HG03342 (cell line): ENCODE results near the gene TBC1D30.
A peak's percentile ranks its signal among the peaks of the same experiment; 100 is the strongest.
"Not testable (repeated sequence)": the region's sequence is repeated elsewhere in the genome, so short reads cannot be mapped to it uniquely, and the experiment has no call there.

Experiments used
- ATAC-seq: cut with Tn5 transposase; IDR thresholded peaks from one replicate; pipeline ENCODE4 v1.9.1; 2021; ENCODE audit warnings: mild to moderate bottlenecking, moderate library complexity; ENCODE audit not compliant: unreplicated experiment

TBC1D30 gene

GRCh38 chr12:64848409-64848808 lies 24.0 kb downstream of the TBC1D30 start:
- ATAC-seq: not testable (repeated sequence)

GRCh38 chr12:64858882-64859605 lies 34.6 kb downstream of the TBC1D30 start:
- ATAC-seq: no peak

- no peak for ATAC-seq
Measured at GRCh38 chr12:64860446-64860998, 36.1 kb downstream of the TBC1D30 start.

- ATAC-seq: no peak
Measured at GRCh38 chr12:64864319-64864718, 39.9 kb downstream of the TBC1D30 start.

GRCh38 chr12:64875186-64875585 lies 50.7 kb downstream of the TBC1D30 start:
- ATAC-seq: no peak

- no peak for ATAC-seq
Measured at GRCh38 chr12:64876388-64877071, 52.1 kb downstream of the TBC1D30 start.

GRCh38 chr12:64877363-64878004 lies 53.0 kb downstream of the TBC1D30 start:
- peak; percentile 60 for ATAC-seq

- ATAC-seq: no peak
Measured at GRCh38 chr12:64882687-64883086, 58.2 kb downstream of the TBC1D30 start.

- no peak for ATAC-seq
Measured at GRCh38 chr12:64883264-64884163, 59.1 kb downstream of the TBC1D30 start.

GRCh38 chr12:64884164-64884542 lies 59.7 kb downstream of the TBC1D30 start:
- no peak for ATAC-seq

- ATAC-seq: no peak
Measured at GRCh38 chr12:64884728-64885127, 60.3 kb downstream of the TBC1D30 start.

- no peak for ATAC-seq
Measured at GRCh38 chr12:64889434-64890216, 65.2 kb downstream of the TBC1D30 start.

- ATAC-seq: no peak
Measured at GRCh38 chr12:64890873-64891468, 66.5 kb downstream of the TBC1D30 start.

- no peak for ATAC-seq
Measured at GRCh38 chr12:64891629-64892028, 67.2 kb downstream of the TBC1D30 start.

- no peak for ATAC-seq
Measured at GRCh38 chr12:64892561-64892960, 68.1 kb downstream of the TBC1D30 start.

- ATAC-seq: no peak
Measured at GRCh38 chr12:64893961-64894360, 69.5 kb downstream of the TBC1D30 start.

- no peak for ATAC-seq
Measured at GRCh38 chr12:64894827-64895475, 70.5 kb downstream of the TBC1D30 start.

GRCh38 chr12:64895526-64895925 lies 71.1 kb downstream of the TBC1D30 start:
- ATAC-seq: no peak

- no peak for ATAC-seq
Measured at GRCh38 chr12:64900540-64900939, 76.1 kb downstream of the TBC1D30 start.
